Measurements from ENCODE around the gene TMEM125.

- TF ChIP-seq, protein P1, sequence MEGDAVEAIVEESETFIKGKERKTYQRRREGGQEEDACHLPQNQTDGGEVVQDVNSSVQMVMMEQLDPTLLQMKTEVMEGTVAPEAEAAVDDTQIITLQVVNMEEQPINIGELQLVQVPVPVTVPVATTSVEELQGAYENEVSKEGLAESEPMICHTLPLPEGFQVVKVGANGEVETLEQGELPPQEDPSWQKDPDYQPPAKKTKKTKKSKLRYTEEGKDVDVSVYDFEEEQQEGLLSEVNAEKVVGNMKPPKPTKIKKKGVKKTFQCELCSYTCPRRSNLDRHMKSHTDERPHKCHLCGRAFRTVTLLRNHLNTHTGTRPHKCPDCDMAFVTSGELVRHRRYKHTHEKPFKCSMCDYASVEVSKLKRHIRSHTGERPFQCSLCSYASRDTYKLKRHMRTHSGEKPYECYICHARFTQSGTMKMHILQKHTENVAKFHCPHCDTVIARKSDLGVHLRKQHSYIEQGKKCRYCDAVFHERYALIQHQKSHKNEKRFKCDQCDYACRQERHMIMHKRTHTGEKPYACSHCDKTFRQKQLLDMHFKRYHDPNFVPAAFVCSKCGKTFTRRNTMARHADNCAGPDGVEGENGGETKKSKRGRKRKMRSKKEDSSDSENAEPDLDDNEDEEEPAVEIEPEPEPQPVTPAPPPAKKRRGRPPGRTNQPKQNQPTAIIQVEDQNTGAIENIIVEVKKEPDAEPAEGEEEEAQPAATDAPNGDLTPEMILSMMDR (IDR thresholded peaks at IDR 0.05) = no peak
- no peak for TF ChIP-seq ZFX (IDR thresholded peaks at IDR 0.05; ENCODE audit: borderline replicate concordance)
These were observed 34.7 kb upstream of the TMEM125 start for GRCh38 chr1:43235040-43235439.
